H9 (cell line): ENCODE data around the gene DNAH8. TPM values are rescaled to one million over a fixed set of nuclear protein-coding genes. Genes with fewer than 3 reads are reported as not detected.

Experiments used
- DNase-seq: peaks from one replicate; pipeline ENCODE4 v3.0.0-alpha.2; 2017
- H2AFZ ChIP-seq: one replicate; pipeline ENCODE4 v1.6.1; 2013; ENCODE audit warnings: mild to moderate bottlenecking, low read length, control low read depth, moderate library complexity
- H2AK5ac ChIP-seq: 2 replicates; pipeline ENCODE4 v1.6.1; 2013; ENCODE audit warnings: low read length, control low read depth, mixed read lengths; ENCODE audit not compliant: insufficient read length
- H2BK120ac ChIP-seq: one replicate; pipeline ENCODE4 v1.6.1; 2013; ENCODE audit warnings: low read depth, mild to moderate bottlenecking, low read length, control low read depth, inconsistent platforms; ENCODE audit not compliant: poor library complexity, severe bottlenecking
- H2BK12ac ChIP-seq: 2 replicates; pipeline ENCODE4 v1.6.1; 2013; ENCODE audit warnings: low read length, control low read depth, mixed read lengths, low read depth; ENCODE audit not compliant: insufficient read length
- H2BK15ac ChIP-seq: 2 replicates; pipeline ENCODE4 v1.6.1; 2013; ENCODE audit warnings: low read depth, low read length, control low read depth
- H2BK20ac ChIP-seq: one replicate; pipeline ENCODE4 v1.6.1; 2013; ENCODE audit warnings: low read depth, mild to moderate bottlenecking, low read length, control low read depth, inconsistent platforms; ENCODE audit not compliant: poor library complexity, severe bottlenecking
- H2BK5ac ChIP-seq: 2 replicates; pipeline ENCODE4 v1.6.1; 2013; ENCODE audit warnings: low read length, control low read depth, mixed read lengths; ENCODE audit not compliant: insufficient read length
- H3K14ac ChIP-seq: 2 replicates; pipeline ENCODE4 v1.6.1; 2013; ENCODE audit warnings: low read length, control low read depth; ENCODE audit not compliant: insufficient read depth
- H3K18ac ChIP-seq: 2 replicates; pipeline ENCODE4 v1.6.1; 2013; ENCODE audit warnings: low read depth, mild to moderate bottlenecking, mixed read lengths, low read length, control low read depth; ENCODE audit not compliant: insufficient read length
- H3K23ac ChIP-seq: 2 replicates; pipeline ENCODE4 v1.6.1; 2013; ENCODE audit warnings: low read length, control low read depth, mixed read lengths, low read depth; ENCODE audit not compliant: insufficient read length
- H3K23me2 ChIP-seq: 2 replicates; pipeline ENCODE4 v1.6.1; 2013; ENCODE audit warnings: low read depth, mild to moderate bottlenecking, mixed read lengths, low read length, control low read depth; ENCODE audit not compliant: insufficient read length, poor library complexity, severe bottlenecking
- H3K27ac ChIP-seq: 2 replicates; pipeline ENCODE4 v1.5.1; 2013; ENCODE audit warnings: low read length, control low read depth, mixed read lengths, low read depth; ENCODE audit not compliant: insufficient read length
- H3K27me3 ChIP-seq: 2 replicates; pipeline ENCODE4 v1.6.1; 2013; ENCODE audit warnings: low read length, control low read depth, inconsistent platforms; ENCODE audit not compliant: insufficient read depth
- H3K4ac ChIP-seq: 2 replicates; pipeline ENCODE4 v1.6.1; 2013; ENCODE audit warnings: low read depth, mild to moderate bottlenecking, control low read depth, inconsistent platforms, low read length, moderate library complexity
- H3K4me1 ChIP-seq: 2 replicates; pipeline ENCODE4 v1.6.1; 2013; ENCODE audit warnings: low read length, control low read depth, inconsistent platforms; ENCODE audit not compliant: insufficient read depth
- H3K4me2 ChIP-seq: 2 replicates; pipeline ENCODE4 v1.6.1; 2013; ENCODE audit warnings: low read length, control low read depth, mixed read lengths; ENCODE audit not compliant: insufficient read length, insufficient read depth
- H3K56ac ChIP-seq: 2 replicates; pipeline ENCODE4 v1.6.1; 2013; ENCODE audit warnings: low read depth, mild to moderate bottlenecking, mixed read lengths, low read length, control low read depth; ENCODE audit not compliant: insufficient read length
- H3K79me1 ChIP-seq: 2 replicates; pipeline ENCODE4 v1.6.1; 2013; ENCODE audit warnings: low read depth, mild to moderate bottlenecking, moderate library complexity, low read length, control low read depth, inconsistent platforms; ENCODE audit not compliant: insufficient read depth, poor library complexity, severe bottlenecking
- H3K79me2 ChIP-seq: 2 replicates; pipeline ENCODE4 v1.6.1; 2013; ENCODE audit warnings: low read length, control low read depth, inconsistent platforms; ENCODE audit not compliant: insufficient read depth
- H3K9ac ChIP-seq: 2 replicates; pipeline ENCODE4 v1.6.1; 2013; ENCODE audit warnings: low read length, control low read depth, mixed read lengths; ENCODE audit not compliant: insufficient read length; ENCODE audit errors: extremely low read depth
- H3K9me3 ChIP-seq: one replicate; pipeline ENCODE4 v1.6.1; 2013; ENCODE audit warnings: low read depth, low read length, inconsistent platforms; ENCODE audit not compliant: control insufficient read depth
- H3T11ph ChIP-seq: one replicate; pipeline ENCODE4 v1.6.1; 2013; ENCODE audit warnings: mild to moderate bottlenecking, low read length, control low read depth, inconsistent platforms
- H4K20me1 ChIP-seq: one replicate; pipeline ENCODE4 v1.6.1; 2013; ENCODE audit not compliant: control insufficient read depth, insufficient read length, insufficient read depth
- H4K5ac ChIP-seq: 2 replicates; pipeline ENCODE4 v1.6.1; 2013; ENCODE audit warnings: low read depth, mild to moderate bottlenecking, mixed read lengths, low read length, control low read depth; ENCODE audit not compliant: insufficient read length
- H4K8ac ChIP-seq: replicated peaks from 2 replicates; pipeline ENCODE4 v1.6.1; 2013; ENCODE audit warnings: low read length, control low read depth, mixed read lengths, low read depth; ENCODE audit not compliant: insufficient read length
- H4K91ac ChIP-seq: 2 replicates; pipeline ENCODE4 v1.6.1; 2013; ENCODE audit warnings: low read depth, mild to moderate bottlenecking, moderate library complexity, mixed read lengths, low read length, control low read depth; ENCODE audit not compliant: insufficient read length
- H3K27ac Mint-ChIP-seq, 3 experiments: 2 replicates in 2 of 3; 3 replicates in 1 of 3; pipeline ENCODE4 v1.8.0; 2020 to 2021; ENCODE audit warnings: mixed read lengths in 3 of 3, mild to moderate bottlenecking in 1 of 3, moderate library complexity in 1 of 3
- H3K27me3 Mint-ChIP-seq: 2 replicates; pipeline ENCODE4 v1.8.0; 2021; ENCODE audit warnings: low read depth, mild to moderate bottlenecking, moderate library complexity, mixed read lengths
- H3K36me3 Mint-ChIP-seq, 3 experiments: 2 replicates in 2 of 3; 3 replicates in 1 of 3; pipeline ENCODE4 v1.8.0; 2020 to 2021; ENCODE audit warnings: low read depth in 3 of 3, mixed read lengths in 3 of 3; ENCODE audit not compliant: insufficient read depth in 1 of 3
- H3K4me1 Mint-ChIP-seq, 2 experiments: 2 replicates each; pipeline ENCODE4 v1.8.0; 2020; ENCODE audit warnings: mixed read lengths in 2 of 2
- H3K4me3 Mint-ChIP-seq, 2 experiments: 2 replicates in 1 of 2; 3 replicates in 1 of 2; pipeline ENCODE4 v1.8.0; 2020 to 2021; ENCODE audit warnings: mild to moderate bottlenecking in 2 of 2, mixed read lengths in 2 of 2, moderate library complexity in 1 of 2
- H3K9me3 Mint-ChIP-seq, 2 experiments: 2 replicates in 1 of 2; 3 replicates in 1 of 2; pipeline ENCODE4 v1.8.0; 2020; ENCODE audit warnings: mild to moderate bottlenecking in 2 of 2, mixed read lengths in 2 of 2, moderate library complexity in 1 of 2
- WGBS: extraction: QIAGEN DNeasy Blood & Tissue Kit; methylation state at CpG from one replicate; pipeline ENCODE4 v1.1.7; 2013; ENCODE audit warnings: missing lambda C conversion rate, low lambda C conversion rate, mixed read lengths; ENCODE audit not compliant: insufficient read length; ENCODE audit errors: extremely low coverage; 5-methylcytosine and 5-hydroxymethylcytosine counted together
- total RNA-seq: library from RNA; stranded (reverse); gene quantifications from 2 replicates; pipeline ENCODE4 v1.2.1, GENCODE V29; 2021
- TF ChIP-seq, protein P1 (sequence below): fragments of 200-600 bp; sonication (generic); conservative IDR thresholded peaks from 3 replicates; pipeline ENCODE4 v1.8.0; 2021; ENCODE audit warnings: antibody characterized with exemption, mild to moderate bottlenecking

DNAH8 gene
- total RNA-seq, 1 experiment from 2014 or later: not detected

DNA sequence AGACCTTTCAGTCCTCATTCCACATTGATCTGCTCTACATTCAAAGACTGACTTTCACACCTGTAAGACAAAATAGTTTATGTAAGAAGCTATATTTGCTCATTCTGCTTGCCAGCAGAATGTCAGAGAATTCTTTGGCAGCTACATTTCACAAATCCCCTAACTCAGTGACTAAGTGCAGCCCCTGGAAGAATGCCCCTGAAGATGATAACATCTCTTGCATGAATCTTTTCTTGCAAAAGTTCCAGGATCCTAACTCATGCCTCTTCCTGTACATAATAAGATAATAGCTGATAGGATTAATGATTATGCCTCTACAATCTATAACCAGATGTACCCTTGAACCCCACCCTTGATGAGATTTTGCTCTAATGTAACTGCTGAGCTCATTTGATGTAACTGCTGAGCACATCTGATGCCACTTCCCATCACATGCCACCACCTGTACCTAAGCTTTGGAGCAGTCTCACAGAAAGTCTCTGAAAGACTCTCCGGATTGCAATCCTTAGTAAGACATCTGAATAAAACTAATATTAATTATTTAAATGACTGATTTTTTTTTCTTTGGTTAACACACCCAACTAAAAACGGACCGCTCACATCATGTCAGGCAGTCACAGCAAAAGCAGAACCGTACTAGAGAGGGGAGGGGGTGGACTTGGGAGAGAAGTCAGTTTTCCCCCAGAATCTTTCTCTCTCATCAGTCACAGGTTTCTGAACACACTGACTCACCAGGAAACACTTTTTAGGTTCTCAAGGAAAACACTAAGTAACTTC lies 684 bp upstream of the DNAH8 start:
- Histone ChIP-seq H2AK5ac (no peak overlapping the region), H3T11ph (no peak overlapping the region), H3K23me2 (no peaks in the 10 kb centered on the region), H2BK15ac (no peak overlapping the region), H4K8ac (no peak overlapping the region), H3K4me2 (no peak overlapping the region), H3K18ac (no peak overlapping the region), H4K91ac (no peak overlapping the region), H3K27ac (no peak overlapping the region), H3K56ac (no peak overlapping the region), H2AFZ (no peak overlapping the region), H3K14ac (no peak overlapping the region), H3K4ac (no peak overlapping the region), H3K23ac (no peak overlapping the region), H4K20me1 (no peaks in the 10 kb centered on the region), H2BK20ac (no peak overlapping the region), H4K5ac (no peak overlapping the region), H3K4me1 (no peaks in the 10 kb centered on the region; the same call in 1 of the 2 replicates), H2BK5ac (no peak overlapping the region), H3K9ac (no peak overlapping the region), H3K9me3 (no peaks in the 10 kb centered on the region), H3K79me1 (no peaks in the 10 kb centered on the region), H3K79me2 (no peaks in the 10 kb centered on the region), H2BK120ac (no peak overlapping the region), H2BK12ac (no peak overlapping the region), H3K27me3 (peaks cover 3% of the 10 kb centered on the region; the same call in 1 of the 2 replicates)
- TF ChIP-seq, protein P1, sequence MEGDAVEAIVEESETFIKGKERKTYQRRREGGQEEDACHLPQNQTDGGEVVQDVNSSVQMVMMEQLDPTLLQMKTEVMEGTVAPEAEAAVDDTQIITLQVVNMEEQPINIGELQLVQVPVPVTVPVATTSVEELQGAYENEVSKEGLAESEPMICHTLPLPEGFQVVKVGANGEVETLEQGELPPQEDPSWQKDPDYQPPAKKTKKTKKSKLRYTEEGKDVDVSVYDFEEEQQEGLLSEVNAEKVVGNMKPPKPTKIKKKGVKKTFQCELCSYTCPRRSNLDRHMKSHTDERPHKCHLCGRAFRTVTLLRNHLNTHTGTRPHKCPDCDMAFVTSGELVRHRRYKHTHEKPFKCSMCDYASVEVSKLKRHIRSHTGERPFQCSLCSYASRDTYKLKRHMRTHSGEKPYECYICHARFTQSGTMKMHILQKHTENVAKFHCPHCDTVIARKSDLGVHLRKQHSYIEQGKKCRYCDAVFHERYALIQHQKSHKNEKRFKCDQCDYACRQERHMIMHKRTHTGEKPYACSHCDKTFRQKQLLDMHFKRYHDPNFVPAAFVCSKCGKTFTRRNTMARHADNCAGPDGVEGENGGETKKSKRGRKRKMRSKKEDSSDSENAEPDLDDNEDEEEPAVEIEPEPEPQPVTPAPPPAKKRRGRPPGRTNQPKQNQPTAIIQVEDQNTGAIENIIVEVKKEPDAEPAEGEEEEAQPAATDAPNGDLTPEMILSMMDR: no peak
- Mint-ChIP-seq H3K27me3 (peaks cover 5% of the 10 kb centered on the region; the same call in 1 of the 2 replicates), H3K36me3 (peaks cover 0 to 12% (median 9%) of the 10 kb centered on the region in 3 experiments; a peak in 4 of 7 replicates), H3K4me1 (peaks cover 5 to 9% of the 10 kb centered on the region in 2 experiments; a peak in 2 of 4 replicates), H3K4me3 (no peak overlapping the region), H3K9me3 (peaks cover 0 to 13% of the 10 kb centered on the region in 2 experiments; a peak in 4 of 5 replicates), H3K27ac (no peak overlapping the region)
- DNase-seq: no peak
- no CpG with 5 or more reads among the region's 4 CpGs for WGBS
